Testis (tissue), 2 donors: ENCODE data around the gene ACP6.

Experiments
- POLR2A ChIP-seq: fragments of 450-650 bp; IDR thresholded peaks from one replicate; pipeline ENCODE4 v1.6.1; 2017; ENCODE audit warnings: antibody characterized with exemption, mild to moderate bottlenecking, moderate library complexity
- TF ChIP-seq, protein P1 (sequence below), 3 experiments: fragments of 450-650 bp in 2 of 3; fragments of 200-600 bp in 1 of 3; sonication (generic) in 1 of 3; IDR thresholded peaks; one replicate each; pipeline ENCODE4 v1.5.1; 2016 to 2019; ENCODE audit warnings: antibody characterized with exemption in 3 of 3, mild to moderate bottlenecking in 2 of 3, moderate library complexity in 1 of 3

DNA sequence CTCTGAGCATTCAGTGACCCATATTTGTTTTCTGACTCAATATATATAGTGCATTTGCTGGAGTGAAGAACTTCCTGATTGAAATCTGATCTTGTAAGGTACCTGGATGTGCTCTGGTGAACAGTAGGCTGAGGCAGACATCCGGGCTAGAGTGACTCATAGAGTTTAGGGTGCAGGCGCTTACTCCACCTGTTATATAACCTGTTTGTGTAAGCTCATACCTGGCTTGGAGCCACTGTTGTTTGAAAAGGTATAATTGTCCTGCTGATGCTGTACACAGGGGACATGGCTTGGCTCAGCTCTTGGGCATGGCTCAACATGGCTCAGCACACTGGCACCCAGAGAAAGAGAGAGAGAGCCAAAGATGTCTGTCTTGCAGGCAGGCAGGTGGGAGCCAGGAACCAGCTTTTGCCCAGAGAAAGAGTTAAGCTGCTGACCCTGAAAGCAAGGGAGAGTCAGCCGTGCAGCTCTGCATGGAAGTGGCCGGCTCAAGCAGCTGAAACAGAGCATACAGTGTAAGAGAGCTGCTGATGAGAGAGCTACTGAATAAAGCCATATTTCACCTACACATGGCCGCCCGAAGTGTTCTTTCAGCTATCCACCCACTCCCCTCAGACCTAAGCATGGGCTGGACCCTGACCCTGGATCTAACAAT is 46.9 kb upstream of the ACP6 start:
- TF ChIP-seq, protein P1, sequence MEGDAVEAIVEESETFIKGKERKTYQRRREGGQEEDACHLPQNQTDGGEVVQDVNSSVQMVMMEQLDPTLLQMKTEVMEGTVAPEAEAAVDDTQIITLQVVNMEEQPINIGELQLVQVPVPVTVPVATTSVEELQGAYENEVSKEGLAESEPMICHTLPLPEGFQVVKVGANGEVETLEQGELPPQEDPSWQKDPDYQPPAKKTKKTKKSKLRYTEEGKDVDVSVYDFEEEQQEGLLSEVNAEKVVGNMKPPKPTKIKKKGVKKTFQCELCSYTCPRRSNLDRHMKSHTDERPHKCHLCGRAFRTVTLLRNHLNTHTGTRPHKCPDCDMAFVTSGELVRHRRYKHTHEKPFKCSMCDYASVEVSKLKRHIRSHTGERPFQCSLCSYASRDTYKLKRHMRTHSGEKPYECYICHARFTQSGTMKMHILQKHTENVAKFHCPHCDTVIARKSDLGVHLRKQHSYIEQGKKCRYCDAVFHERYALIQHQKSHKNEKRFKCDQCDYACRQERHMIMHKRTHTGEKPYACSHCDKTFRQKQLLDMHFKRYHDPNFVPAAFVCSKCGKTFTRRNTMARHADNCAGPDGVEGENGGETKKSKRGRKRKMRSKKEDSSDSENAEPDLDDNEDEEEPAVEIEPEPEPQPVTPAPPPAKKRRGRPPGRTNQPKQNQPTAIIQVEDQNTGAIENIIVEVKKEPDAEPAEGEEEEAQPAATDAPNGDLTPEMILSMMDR (IDR thresholded peaks at IDR 0.05), result no peak
- no peak for TF ChIP-seq POLR2A
